Choroid plexus epithelial cell (primary cell): ENCODE data around the gene IL12A.

Source experiments
- DNase-seq: peaks from one replicate; pipeline ENCODE4 v3.0.0-alpha.2; 2010; ENCODE audit warnings: low read depth
- H3K4me3 ChIP-seq: 2 replicates; pipeline ENCODE4 v1.5.1; 2011; ENCODE audit warnings: low read depth, mild to moderate bottlenecking, control low read depth, low read length, moderate library complexity
- TF ChIP-seq, protein P1 (sequence below): conservative IDR thresholded peaks from 2 replicates; pipeline ENCODE4 v1.5.1; 2011; ENCODE audit warnings: low read depth, mild to moderate bottlenecking, control low read depth, inconsistent platforms, low read length, moderate library complexity

The IL12A gene

DNA sequence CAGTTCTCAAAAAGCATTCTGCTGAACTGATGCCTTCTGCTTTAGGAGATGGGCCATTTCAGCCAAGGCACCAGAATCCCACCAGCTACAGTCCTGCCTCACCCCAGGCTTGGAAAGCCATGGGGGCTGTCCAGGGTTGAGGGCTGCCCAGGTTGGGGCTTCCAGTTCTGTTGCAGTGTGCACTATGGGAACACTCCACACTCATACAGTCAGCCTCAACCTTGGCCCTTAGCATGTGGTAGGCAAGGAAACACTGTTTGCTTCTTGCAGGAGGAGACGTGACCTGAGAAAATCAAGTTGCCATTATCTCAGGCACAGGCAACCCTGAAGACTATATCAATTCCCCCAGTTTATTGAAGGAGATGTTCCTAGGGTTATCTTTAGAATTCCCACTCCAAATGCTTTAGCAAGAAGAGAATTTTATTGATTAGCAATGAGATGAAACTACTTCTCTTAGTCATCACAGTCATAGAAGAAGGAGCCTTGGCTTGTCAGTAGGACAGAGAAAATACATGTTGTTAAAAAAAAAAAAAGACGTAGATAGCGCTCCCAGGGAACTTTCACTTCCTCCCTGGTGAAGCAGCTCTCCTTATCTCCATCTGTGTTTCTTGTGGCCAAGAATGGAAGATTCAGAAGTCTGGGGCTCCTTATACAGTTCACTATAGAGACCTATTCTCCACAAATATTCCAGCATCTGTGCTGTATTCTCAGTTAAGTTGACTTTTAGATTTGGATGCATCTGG lies 38.3 kb upstream of the IL12A start:
- TF ChIP-seq, protein P1, sequence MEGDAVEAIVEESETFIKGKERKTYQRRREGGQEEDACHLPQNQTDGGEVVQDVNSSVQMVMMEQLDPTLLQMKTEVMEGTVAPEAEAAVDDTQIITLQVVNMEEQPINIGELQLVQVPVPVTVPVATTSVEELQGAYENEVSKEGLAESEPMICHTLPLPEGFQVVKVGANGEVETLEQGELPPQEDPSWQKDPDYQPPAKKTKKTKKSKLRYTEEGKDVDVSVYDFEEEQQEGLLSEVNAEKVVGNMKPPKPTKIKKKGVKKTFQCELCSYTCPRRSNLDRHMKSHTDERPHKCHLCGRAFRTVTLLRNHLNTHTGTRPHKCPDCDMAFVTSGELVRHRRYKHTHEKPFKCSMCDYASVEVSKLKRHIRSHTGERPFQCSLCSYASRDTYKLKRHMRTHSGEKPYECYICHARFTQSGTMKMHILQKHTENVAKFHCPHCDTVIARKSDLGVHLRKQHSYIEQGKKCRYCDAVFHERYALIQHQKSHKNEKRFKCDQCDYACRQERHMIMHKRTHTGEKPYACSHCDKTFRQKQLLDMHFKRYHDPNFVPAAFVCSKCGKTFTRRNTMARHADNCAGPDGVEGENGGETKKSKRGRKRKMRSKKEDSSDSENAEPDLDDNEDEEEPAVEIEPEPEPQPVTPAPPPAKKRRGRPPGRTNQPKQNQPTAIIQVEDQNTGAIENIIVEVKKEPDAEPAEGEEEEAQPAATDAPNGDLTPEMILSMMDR: no peak
- DNase-seq: no peak
- H3K4me3 ChIP-seq: no peak overlapping the region

DNA sequence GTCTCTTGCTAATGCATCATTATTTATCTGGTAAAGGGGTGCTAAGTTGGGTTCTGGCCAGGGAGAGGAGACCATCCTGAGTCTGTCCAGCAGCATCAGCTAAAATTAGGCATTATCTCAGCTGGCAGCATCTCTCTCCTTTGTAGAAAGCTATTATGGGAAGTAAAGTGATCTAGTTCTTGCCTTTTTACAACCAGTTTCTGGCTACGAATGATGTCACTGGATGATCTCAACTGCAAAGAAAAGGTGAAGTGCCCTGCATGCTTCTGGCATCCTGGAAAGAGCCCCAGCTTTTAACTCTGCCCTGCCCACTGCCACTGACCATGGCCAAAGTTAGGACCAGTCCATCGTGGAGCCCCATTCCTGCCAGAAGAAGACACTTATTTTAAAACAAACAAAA lies 37.1 kb upstream of the IL12A start:
- TF ChIP-seq, protein P1: no peak
- no peak for DNase-seq
- no peak overlapping the region for H3K4me3 ChIP-seq

DNA sequence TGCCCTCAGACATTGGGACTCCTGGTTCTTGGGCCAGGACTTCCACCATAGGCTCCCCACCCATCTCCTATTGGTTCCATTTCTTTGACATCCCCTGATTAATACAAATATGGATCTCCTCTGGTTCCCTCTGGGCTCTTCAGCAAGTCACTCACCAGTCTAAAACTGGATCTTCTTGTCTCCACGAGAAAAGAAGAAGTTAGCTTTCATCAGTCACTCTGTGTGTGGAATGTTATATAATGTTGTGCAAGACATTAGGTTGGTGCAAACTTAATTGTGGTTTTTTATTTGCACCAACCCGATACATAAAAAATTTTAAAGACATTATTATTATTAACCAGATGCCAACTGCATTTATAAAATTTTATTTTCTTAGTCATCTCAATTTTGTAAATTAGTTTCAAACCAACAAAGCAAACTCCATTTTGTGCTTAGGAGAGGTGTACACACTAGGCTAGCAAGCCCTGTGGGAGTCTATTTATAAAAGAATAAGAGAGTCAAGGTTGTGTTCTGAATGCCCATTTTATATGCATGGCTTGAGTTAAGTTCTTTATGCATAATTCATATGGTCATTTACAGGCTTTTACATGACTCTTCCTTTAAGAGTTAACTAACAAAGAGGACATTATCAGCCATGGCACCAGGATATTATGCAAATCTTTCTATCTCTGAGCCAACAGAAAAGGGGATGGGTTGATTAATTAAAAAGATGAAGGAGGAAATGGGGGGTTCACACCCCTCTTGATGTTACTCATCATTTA lies 35.1 kb upstream of the IL12A start:
- H3K4me3 ChIP-seq: no peak overlapping the region
- TF ChIP-seq, protein P1: no peak
- DNase-seq: no peak

DNA sequence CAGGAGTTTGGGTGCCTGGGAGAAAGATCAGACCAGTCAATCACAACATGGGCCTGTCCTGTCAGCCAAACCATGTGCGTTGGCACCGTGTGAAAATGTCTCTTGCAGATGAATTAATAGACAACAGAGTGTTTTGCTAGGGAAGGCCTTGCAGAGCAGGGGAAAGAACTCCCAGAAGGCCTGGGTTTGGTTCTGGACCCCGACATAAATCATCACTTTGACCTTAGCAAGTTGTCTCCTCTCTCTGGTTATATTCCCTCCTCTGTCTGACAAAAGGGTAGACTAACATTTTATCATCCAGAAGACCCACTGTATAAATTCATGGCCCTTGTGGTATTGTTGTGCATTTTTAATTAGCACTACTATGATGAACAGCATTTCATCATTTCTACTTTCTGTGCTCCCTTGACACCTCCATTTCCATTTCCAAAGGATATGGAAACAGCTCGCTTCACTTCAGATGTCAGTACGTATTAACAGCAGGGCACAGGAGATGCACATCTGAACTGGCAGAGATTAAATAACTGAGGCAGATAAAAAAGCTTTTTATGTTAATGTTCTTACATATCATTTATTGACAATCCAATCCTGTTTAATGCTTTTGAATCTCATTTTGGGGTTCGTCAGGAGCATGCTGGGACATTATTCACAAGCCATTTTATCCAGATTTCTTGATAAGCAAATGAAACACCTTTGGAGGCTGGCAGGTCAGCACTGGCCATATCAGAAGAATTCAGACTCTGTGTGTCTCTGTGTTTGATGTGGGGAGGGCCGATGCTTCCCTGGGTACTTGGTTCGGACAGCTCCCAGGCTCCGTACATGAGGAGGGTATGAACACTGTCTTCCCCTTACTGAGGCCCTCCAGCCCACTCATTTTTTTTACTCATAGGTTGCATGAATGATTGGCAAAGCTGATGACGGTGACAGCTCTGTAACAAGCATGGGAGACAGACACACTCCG lies 28.2 kb upstream of the IL12A start:
- no peak overlapping the region for H3K4me3 ChIP-seq

DNA sequence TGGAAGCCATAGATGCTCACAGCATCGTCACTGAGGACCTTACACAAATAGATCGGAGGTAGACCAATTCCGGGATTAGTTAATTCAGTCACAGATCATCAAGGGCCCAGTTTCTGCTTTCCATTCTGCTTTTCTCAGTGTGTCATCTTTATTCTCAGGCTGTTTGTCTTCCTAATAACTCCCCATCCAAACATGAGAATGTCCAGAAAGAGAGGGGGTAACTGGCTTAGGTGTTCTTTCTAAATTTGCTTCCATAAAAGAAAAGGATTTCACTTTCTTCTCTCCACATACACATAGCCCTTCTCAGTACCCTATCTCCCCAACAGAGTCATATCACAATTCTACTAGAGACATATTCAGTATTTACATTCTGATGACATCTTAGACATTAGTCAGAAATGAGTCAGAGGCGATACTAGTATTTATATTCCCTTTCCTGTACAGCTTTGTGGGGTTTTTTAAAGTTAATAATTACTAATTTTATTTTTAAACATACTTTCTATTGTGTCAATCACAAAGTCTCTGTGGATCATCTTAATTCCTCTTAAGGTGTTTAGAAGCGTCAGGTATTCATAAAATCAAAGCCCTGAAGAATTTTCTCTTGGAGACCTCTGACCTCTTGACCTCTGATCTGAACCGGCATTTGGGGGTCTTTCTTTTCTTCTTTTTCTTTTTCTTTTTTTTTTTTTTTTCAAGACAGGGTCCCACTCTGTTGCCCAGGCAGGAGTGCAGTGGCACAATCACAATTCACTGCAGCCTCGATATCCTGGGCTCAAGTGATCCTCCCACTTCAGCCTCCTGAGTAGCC lies 24.3 kb upstream of the IL12A start:
- H3K4me3 ChIP-seq: no peak overlapping the region
- peak; percentile 81 for DNase-seq

More for the DNA sequence above, 28.2 kb upstream of the IL12A start:
- TF ChIP-seq, protein P1: no peak
- DNase-seq: no peak

DNA sequence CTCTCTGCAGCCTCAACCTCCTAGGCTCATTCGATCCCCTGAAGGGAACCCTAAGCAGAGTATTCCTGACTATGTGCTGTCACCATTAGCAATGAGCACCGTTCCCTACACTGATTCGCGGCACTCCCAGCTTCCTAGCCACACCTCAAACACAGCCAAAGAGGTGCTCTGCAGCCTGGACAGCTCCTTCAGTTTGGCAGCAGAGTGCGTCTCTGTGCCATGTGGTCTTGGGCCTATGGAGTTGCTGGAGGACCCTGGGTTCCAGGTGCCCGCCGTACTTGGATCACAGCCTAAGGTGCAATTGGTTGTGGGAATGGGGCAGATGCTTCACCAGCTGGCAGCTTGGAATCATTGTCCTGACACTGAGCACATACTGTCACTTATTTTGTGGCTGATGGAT lies 17.3 kb upstream of the IL12A start:
- H3K4me3 ChIP-seq: no peak overlapping the region
- DNase-seq: no peak
- TF ChIP-seq, protein P1: no peak

More for the DNA sequence above, 24.3 kb upstream of the IL12A start:
- TF ChIP-seq, protein P1: no peak
